Gastrocnemius medialis (tissue), 4 donors: ENCODE results near the gene NPB. TPM values are rescaled to one million over a fixed set of nuclear protein-coding genes. Genes with fewer than 3 reads are reported as not detected.
A peak's percentile ranks its signal among the peaks of the same experiment; 100 is the strongest.

Experiments used
- ATAC-seq, 2 donors: fragments of 150-250 bp; one replicate each; pipeline ENCODE4 v1.9.1; 2016
- DNase-seq, 2 donors: peaks; one replicate each; pipeline ENCODE4 v3.0.0-alpha.2; 2019
- H3K27ac ChIP-seq, 4 donors: fragments of 200-600 bp; sonication (generic); 1 replicate in 1 of 4; 2 replicates in 3 of 4; pipeline ENCODE4 v1.5.1; 2016 to 2018; ENCODE audit warnings: mild to moderate bottlenecking in 2 of 4, moderate library complexity in 1 of 4
- H3K27me3 ChIP-seq, 3 donors: fragments of 200-600 bp; sonication (generic) in 2 of 3; 1 replicate in 1 of 3; 2 replicates in 2 of 3; pipeline versions ENCODE4 v1.5.1 to v1.6.0; 2016 to 2019; ENCODE audit warnings: mild to moderate bottlenecking in 1 of 3, moderate library complexity in 1 of 3
- H3K36me3 ChIP-seq, 2 donors: fragments of 200-600 bp; sonication (generic) in 1 of 2; one replicate each; pipeline ENCODE4 v1.5.1; 2017 to 2018
- H3K4me1 ChIP-seq, 2 donors: fragments of 200-600 bp; sonication (generic) in 1 of 2; one replicate each; pipeline ENCODE4 v1.5.1; 2016 to 2017; ENCODE audit warnings: mild to moderate bottlenecking in 2 of 2
- H3K4me3 ChIP-seq, 4 donors: fragments of 200-600 bp; sonication (generic) in 3 of 4; 1 replicate in 1 of 4; 2 replicates in 3 of 4; pipeline ENCODE4 v1.5.1; 2016 to 2019; ENCODE audit warnings: mild to moderate bottlenecking in 2 of 4
- H3K9me3 ChIP-seq, 3 donors: fragments of 200-600 bp; sonication (generic) in 2 of 3; 1 replicate in 1 of 3; 2 replicates in 2 of 3; pipeline ENCODE4 v1.5.1; 2016 to 2019
- CTCF ChIP-seq, 5 experiments: fragments of 450-650 bp in 3 of 5; fragments of 200-600 bp in 2 of 5; sonication (generic) in 2 of 5; IDR thresholded peaks in 4 of 5; conservative IDR thresholded peaks in 1 of 5; 1 replicate in 4 of 5; 2 replicates in 1 of 5; pipeline ENCODE4 v1.5.1; 2016 to 2019; ENCODE audit warnings: antibody characterized with exemption in 5 of 5, mild to moderate bottlenecking in 3 of 5, moderate library complexity in 3 of 5
- POLR2A ChIP-seq, 2 donors: fragments of 450-650 bp; IDR thresholded peaks; one replicate each; pipeline ENCODE4 v1.6.1; 2017; ENCODE audit warnings: antibody characterized with exemption in 2 of 2, mild to moderate bottlenecking in 2 of 2, moderate library complexity in 2 of 2
- in situ Hi-C, 4 donors: fragments of 200-750 bp; cut with MboI; loops; one replicate each; pipeline versions ENCODE4 v1.15.0 to v1.8.0; 2017; ENCODE audit warnings: low sequenced_read_pairs in 4 of 4
- intact Hi-C: fragments of 100-400 bp; cut with DNase I; formaldehyde crosslinking; loops from one replicate; pipeline ENCODE4 v1.15.1; 2023; ENCODE audit warnings: low total_unique reads
- total RNA-seq, 4 donors: library from RNA; depleted of rRNA; stranded (reverse); fragments of >200 nt; gene quantifications; one replicate each; pipeline versions ENCODE4 v1.1.0 to v1.2.3, GENCODE V29; 2016

Gene NPB
- total RNA-seq, 4 donors from 2014 or later: 0.46 to 1.4 (median 1.1) TPM; not detected in 1

- ATAC-seq (no peak), DNase-seq (no peak)
- no peaks in the 10 kb centered on the region for H3K27me3 ChIP-seq
These were observed 46.8 kb downstream of the NPB start for GRCh38 chr17:81948635-81949378.

GRCh38 chr17:81950501-81950900, 48.5 kb downstream of the NPB start:
- H3K36me3 ChIP-seq: no peaks in the 10 kb centered on the region
- in situ Hi-C loops (no loop called here), intact Hi-C loops (no loop called here)
- no peak for TF ChIP-seq CTCF (IDR thresholded peaks at IDR 0.05 in 4 of 5, conservative IDR thresholded peaks at IDR 0.05 in 1 of 5)
- TF ChIP-seq POLR2A (IDR thresholded peaks at IDR 0.05): no peak
- no peak overlapping the region for H3K4me3 ChIP-seq
- no peak for ATAC-seq
- H3K4me1 ChIP-seq: peaks cover 0 to 6% of the 10 kb centered on the region in 2 donors
- no peak overlapping the region for H3K27ac ChIP-seq
- no peak for DNase-seq
- H3K9me3 ChIP-seq: no peaks in the 10 kb centered on the region
- no peaks in the 10 kb centered on the region for H3K27me3 ChIP-seq

More at GRCh38 chr17:81948635-81949378, 46.8 kb downstream of the NPB start:
- Histone ChIP-seq H3K9me3 (no peaks in the 10 kb centered on the region), H3K36me3 (no peaks in the 10 kb centered on the region), H3K4me1 (peaks cover 0 to 7% of the 10 kb centered on the region in 2 donors), H3K27ac (peak overlapping the region in 3 of 4 donors; percentile 40 to 62 (median 48)), H3K4me3 (no peak overlapping the region)
- TF ChIP-seq POLR2A (IDR thresholded peaks at IDR 0.05): no peak
- no peak for TF ChIP-seq CTCF (IDR thresholded peaks at IDR 0.05 in 4 of 5, conservative IDR thresholded peaks at IDR 0.05 in 1 of 5)
- in situ Hi-C loops (no loop called here), intact Hi-C loops (no loop called here)

- in situ Hi-C loops (no loop called here), intact Hi-C loops (no loop called here)
- no peak overlapping the region for H3K27ac ChIP-seq
- no peaks in the 10 kb centered on the region for H3K9me3 ChIP-seq
- no peaks in the 10 kb centered on the region for H3K36me3 ChIP-seq
- H3K27me3 ChIP-seq: no peaks in the 10 kb centered on the region
- ATAC-seq (no peak), DNase-seq (no peak)
- peaks cover 0 to 5% of the 10 kb centered on the region in 2 donors for H3K4me1 ChIP-seq
- H3K4me3 ChIP-seq: no peak overlapping the region
- no peak for TF ChIP-seq POLR2A (IDR thresholded peaks at IDR 0.05)
- no peak for TF ChIP-seq CTCF (IDR thresholded peaks at IDR 0.05 in 4 of 5, conservative IDR thresholded peaks at IDR 0.05 in 1 of 5)
These were observed 50.0 kb downstream of the NPB start for GRCh38 chr17:81951785-81952684.

Other genes with a start within 250 kb of the NPB start
- not detected for gene PDE6G, start 245.7 kb upstream of the NPB start, total RNA-seq
- gene OXLD1, start 235.6 kb upstream of the NPB start, total RNA-seq: 10 to 100 TPM; 15.5 to 32.2 (median 22.2) TPM
- gene CCDC137, start 235.5 kb upstream of the NPB start, total RNA-seq: 10 to 100 TPM in 2 of 4 donors, 1 to 10 TPM in 2; 6.7 to 17.1 (median 11.2) TPM
- 10 to 100 TPM; 12.9 to 23.6 (median 20.0) TPM for gene ARL16, start 218.4 kb upstream of the NPB start, total RNA-seq
- gene HGS, start 218.2 kb upstream of the NPB start, total RNA-seq: 100 to 1,000 TPM in 3 of 4 donors, 10 to 100 TPM in 1; 62.1 to 150 (median 113) TPM
- gene MRPL12, start 198.9 kb upstream of the NPB start, total RNA-seq: 100 to 1,000 TPM in 2 of 4 donors, 10 to 100 TPM in 2; 79.1 to 117 (median 94.1) TPM
- gene SLC25A10, start 190.0 kb upstream of the NPB start, total RNA-seq: 1 to 10 TPM; 3.4 to 9.3 (median 6.7) TPM
- under 1 TPM in 1 of 4 donors, not detected in 3; 0.29 TPM for gene GCGR, start 98.1 kb upstream of the NPB start, total RNA-seq
- 10 to 100 TPM in 3 of 4 donors, 1 to 10 TPM in 1; 8.3 to 36.2 (median 25.2) TPM for gene MCRIP1, start 68.9 kb upstream of the NPB start, total RNA-seq
- gene PPP1R27, start 67.2 kb upstream of the NPB start, total RNA-seq: 100 to 1,000 TPM; 245 to 708 (median 400) TPM
- gene P4HB, start 41.7 kb upstream of the NPB start, total RNA-seq: 100 to 1,000 TPM; 497 to 717 (median 621) TPM
- gene ARHGDIA, start 30.9 kb upstream of the NPB start, total RNA-seq: 100 to 1,000 TPM in 1 of 4 donors, 10 to 100 TPM in 3; 52.1 to 122 (median 64.4) TPM
- gene ALYREF, start 10.7 kb upstream of the NPB start, total RNA-seq: 10 to 100 TPM; 40.9 to 65.3 (median 50.7) TPM
- 100 to 1,000 TPM; 173 to 258 (median 197) TPM for gene ANAPC11, start 10.5 kb upstream of the NPB start, total RNA-seq
- gene PCYT2, start 9.2 kb downstream of the NPB start, total RNA-seq: 10 to 100 TPM; 22.6 to 44.8 (median 37.1) TPM
- 10 to 100 TPM in 1 of 4 donors, 1 to 10 TPM in 3; 7.2 to 11.4 (median 8.3) TPM for gene SIRT7, start 15.9 kb downstream of the NPB start, total RNA-seq
- gene MAFG, start 25.5 kb downstream of the NPB start, total RNA-seq: 10 to 100 TPM; 37.1 to 65.5 (median 51.9) TPM
- 10 to 100 TPM in 3 of 4 donors, 1 to 10 TPM in 1; 5.6 to 16.8 (median 11.6) TPM for gene PYCR1, start 35.1 kb downstream of the NPB start, total RNA-seq
- 10 to 100 TPM in 2 of 4 donors, 1 to 10 TPM in 2; 2.9 to 24.9 (median 13.3) TPM for gene MYADML2, start 45.0 kb downstream of the NPB start, total RNA-seq
- gene NOTUM, start 58.9 kb downstream of the NPB start, total RNA-seq: 1 to 10 TPM in 3 of 4 donors, not detected in 1; 1.7 to 1.8 (median 1.7) TPM
- 10 to 100 TPM; 24.0 to 44.7 (median 32.0) TPM for gene ASPSCR1, start 75.4 kb downstream of the NPB start, total RNA-seq
- gene CENPX, start 120.6 kb downstream of the NPB start, total RNA-seq: 10 to 100 TPM; 41.2 to 62.7 (median 57.0) TPM
- gene LRRC45, start 121.1 kb downstream of the NPB start, total RNA-seq: 1 to 10 TPM; 1.1 to 5.0 (median 3.8) TPM
- 1 to 10 TPM in 1 of 4 donors, under 1 TPM in 1, not detected in 2; 0.42 to 2.0 TPM for gene RAC3, start 129.4 kb downstream of the NPB start, total RNA-seq
- gene DCXR, start 135.5 kb downstream of the NPB start, total RNA-seq: 100 to 1,000 TPM; 130 to 296 (median 223) TPM
- gene RFNG, start 149.6 kb downstream of the NPB start, total RNA-seq: 10 to 100 TPM; 29.6 to 64.9 (median 49.1) TPM
- 100 to 1,000 TPM; 119 to 174 (median 137) TPM for gene GPS1, start 149.7 kb downstream of the NPB start, total RNA-seq
- 100 to 1,000 TPM in 2 of 4 donors, 10 to 100 TPM in 2; 54.6 to 119 (median 83.2) TPM for gene DUS1L, start 163.6 kb downstream of the NPB start, total RNA-seq
- gene FASN, start 196.0 kb downstream of the NPB start, total RNA-seq: 10 to 100 TPM; 16.3 to 34.5 (median 26.3) TPM